ENCODE measurements around the gene CHRDL1. TPM values are rescaled to one million over a fixed set of nuclear protein-coding genes. Genes with fewer than 3 reads are reported as not detected.

Gene CHRDL1
- total RNA-seq, 2 donors from 2014 or later: not detected

- Mint-ChIP-seq H3K27ac (no peak overlapping the region), H3K9me3 (no peaks in the 10 kb centered on the region), H3K4me3 (no peak overlapping the region), H3K27me3 (no peaks in the 10 kb centered on the region), H3K4me1 (no peaks in the 10 kb centered on the region), H3K36me3 (ENCODE audit: low read depth) (no peaks in the 10 kb centered on the region)
- no peak for ATAC-seq (replicated peaks)
These were observed 36.7 kb downstream of the CHRDL1 start for GRCh38 chrX:110758781-110759422.

GRCh38 chrX:110755611-110756010, 40.0 kb downstream of the CHRDL1 start:
- no peak for ATAC-seq (replicated peaks)
- Mint-ChIP-seq H3K27ac (no peak overlapping the region), H3K36me3 (ENCODE audit: low read depth) (no peaks in the 10 kb centered on the region), H3K27me3 (peaks cover 3% of the 10 kb centered on the region), H3K4me3 (no peak overlapping the region), H3K4me1 (no peaks in the 10 kb centered on the region), H3K9me3 (no peaks in the 10 kb centered on the region)

DNA sequence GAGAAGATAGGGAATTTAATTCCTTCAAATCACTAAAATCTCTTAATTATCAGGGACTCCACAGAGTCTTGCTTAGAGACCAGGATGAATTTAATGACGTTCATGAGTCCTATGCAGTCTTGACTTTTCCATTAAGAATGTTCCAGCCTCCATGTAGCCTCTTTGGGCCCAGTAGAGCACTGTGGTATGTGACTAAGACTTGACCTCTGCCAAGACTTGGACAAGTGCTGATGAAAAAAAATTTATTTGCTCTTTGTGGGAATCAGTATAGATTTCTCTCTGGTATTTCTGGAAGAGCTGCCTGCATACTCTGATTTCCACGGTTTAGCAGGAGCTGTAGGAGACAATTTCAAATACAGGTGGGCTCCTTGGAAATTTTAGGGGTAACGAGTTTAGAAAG, 40.6 kb downstream of the CHRDL1 start:
- no peak overlapping the region for H3K4me3 Mint-ChIP-seq
- no peaks in the 10 kb centered on the region for H3K4me1 Mint-ChIP-seq
- no peak for ATAC-seq (replicated peaks)

GRCh38 chrX:110750526-110751189, 45.0 kb downstream of the CHRDL1 start:
- H3K27ac Mint-ChIP-seq: no peak overlapping the region
- H3K4me1 Mint-ChIP-seq: no peaks in the 10 kb centered on the region
- H3K9me3 Mint-ChIP-seq: no peaks in the 10 kb centered on the region
- H3K4me3 Mint-ChIP-seq: no peak overlapping the region
- H3K27me3 Mint-ChIP-seq: peaks cover 7% of the 10 kb centered on the region
- ATAC-seq (replicated peaks): no peak
- H3K36me3 Mint-ChIP-seq (ENCODE audit: low read depth): no peaks in the 10 kb centered on the region

More for the DNA sequence above, 40.6 kb downstream of the CHRDL1 start:
- no peaks in the 10 kb centered on the region for H3K36me3 Mint-ChIP-seq (ENCODE audit: low read depth)
- H3K9me3 Mint-ChIP-seq: no peaks in the 10 kb centered on the region
- peaks cover 3% of the 10 kb centered on the region for H3K27me3 Mint-ChIP-seq
- no peak overlapping the region for H3K27ac Mint-ChIP-seq

GRCh38 chrX:110748256-110748806, 47.3 kb downstream of the CHRDL1 start:
- H3K27ac Mint-ChIP-seq: no peak overlapping the region
- no peaks in the 10 kb centered on the region for H3K36me3 Mint-ChIP-seq (ENCODE audit: low read depth)
- H3K9me3 Mint-ChIP-seq: no peaks in the 10 kb centered on the region
- no peaks in the 10 kb centered on the region for H3K4me1 Mint-ChIP-seq
- H3K27me3 Mint-ChIP-seq: peaks cover 7% of the 10 kb centered on the region
- no peak overlapping the region for H3K4me3 Mint-ChIP-seq
- ATAC-seq (replicated peaks): no peak

GRCh38 chrX:110746014-110746413, 49.6 kb downstream of the CHRDL1 start:
- H3K4me1 Mint-ChIP-seq: no peaks in the 10 kb centered on the region
- H3K9me3 Mint-ChIP-seq: no peaks in the 10 kb centered on the region
- no peak for ATAC-seq (replicated peaks)
- no peak overlapping the region for H3K4me3 Mint-ChIP-seq
- H3K27ac Mint-ChIP-seq: no peak overlapping the region
- no peaks in the 10 kb centered on the region for H3K36me3 Mint-ChIP-seq (ENCODE audit: low read depth)
- H3K27me3 Mint-ChIP-seq: peaks cover 4% of the 10 kb centered on the region

- no peak overlapping the region for H3K4me3 Mint-ChIP-seq
- no peaks in the 10 kb centered on the region for H3K36me3 Mint-ChIP-seq (ENCODE audit: low read depth)
- H3K27me3 Mint-ChIP-seq: peaks cover 4% of the 10 kb centered on the region
- no peaks in the 10 kb centered on the region for H3K4me1 Mint-ChIP-seq
- ATAC-seq (replicated peaks): no peak
- H3K27ac Mint-ChIP-seq: no peak overlapping the region
- no peaks in the 10 kb centered on the region for H3K9me3 Mint-ChIP-seq
These were observed 50.3 kb downstream of the CHRDL1 start for GRCh38 chrX:110745288-110745687.

- H3K27me3 Mint-ChIP-seq: peaks cover 4% of the 10 kb centered on the region
- no peaks in the 10 kb centered on the region for H3K4me1 Mint-ChIP-seq
- no peak for ATAC-seq (replicated peaks)
- H3K4me3 Mint-ChIP-seq: no peak overlapping the region
- H3K27ac Mint-ChIP-seq: no peak overlapping the region
- H3K9me3 Mint-ChIP-seq: no peaks in the 10 kb centered on the region
- no peaks in the 10 kb centered on the region for H3K36me3 Mint-ChIP-seq (ENCODE audit: low read depth)
These were observed 51.8 kb downstream of the CHRDL1 start for GRCh38 chrX:110743679-110744340.

DNA sequence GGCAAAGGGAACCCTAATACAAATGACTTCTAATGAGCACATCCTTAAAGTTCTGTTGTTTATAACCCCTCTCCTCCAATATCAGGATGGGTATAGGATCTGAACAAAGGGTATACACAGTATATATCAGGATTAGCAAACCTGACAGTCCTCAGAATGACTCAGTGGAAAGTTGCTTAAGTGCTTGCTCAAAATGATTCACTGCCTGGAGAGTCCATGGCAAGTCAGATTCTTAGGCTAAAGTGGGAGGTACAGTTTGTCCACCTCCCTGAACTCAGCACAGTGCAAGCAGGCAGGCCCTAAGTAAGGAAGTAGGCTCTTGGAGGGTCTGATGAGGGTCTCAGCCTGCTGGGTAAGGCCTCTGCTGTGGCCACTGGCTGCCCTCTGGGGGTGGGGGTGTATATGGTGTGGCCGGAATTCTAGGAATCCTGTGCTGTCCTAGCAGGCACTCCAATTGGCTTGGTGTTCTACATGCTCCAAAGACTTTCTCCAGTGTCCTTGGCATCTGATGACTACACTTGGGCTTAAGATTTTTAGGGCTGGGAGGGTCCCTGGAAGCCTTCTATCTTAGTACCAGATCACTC, 54.3 kb downstream of the CHRDL1 start:
- H3K27me3 Mint-ChIP-seq: no peaks in the 10 kb centered on the region
- no peak overlapping the region for H3K4me3 Mint-ChIP-seq
- no peak overlapping the region for H3K27ac Mint-ChIP-seq
- H3K36me3 Mint-ChIP-seq (ENCODE audit: low read depth): no peaks in the 10 kb centered on the region
- no peaks in the 10 kb centered on the region for H3K4me1 Mint-ChIP-seq
- no peak for ATAC-seq (replicated peaks)
- no peaks in the 10 kb centered on the region for H3K9me3 Mint-ChIP-seq

DNA sequence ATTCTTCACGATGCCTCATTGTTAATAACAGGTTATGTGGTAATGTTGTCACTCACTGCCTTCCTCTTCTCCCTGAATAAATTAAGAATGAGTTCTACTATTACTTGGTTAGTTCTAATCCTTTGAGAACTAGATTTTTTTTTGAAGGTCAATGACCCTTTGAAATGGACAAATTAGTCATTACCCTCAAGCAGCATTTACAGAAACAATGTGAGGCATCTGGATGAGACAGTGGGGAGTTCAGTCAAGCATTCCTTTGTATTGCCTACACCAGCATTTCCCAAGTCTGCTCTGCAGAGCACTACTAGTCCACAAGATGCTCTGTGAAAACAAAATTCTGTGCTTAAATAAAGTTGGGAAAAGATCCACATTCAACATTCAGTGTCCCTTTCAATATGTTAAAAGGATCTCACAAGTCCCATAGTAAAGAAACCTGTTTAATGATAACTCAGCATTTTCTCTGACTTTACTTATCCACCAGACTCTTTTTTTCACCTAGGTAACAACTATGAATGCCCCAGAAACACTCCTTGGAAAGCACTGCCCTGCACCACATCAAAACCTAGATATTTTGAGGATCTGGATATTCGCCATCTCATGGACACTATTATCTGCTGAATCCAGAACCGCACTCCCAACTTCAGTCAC, 60.6 kb downstream of the CHRDL1 start:
- Mint-ChIP-seq H3K4me1 (no peaks in the 10 kb centered on the region), H3K9me3 (no peaks in the 10 kb centered on the region), H3K36me3 (ENCODE audit: low read depth) (no peaks in the 10 kb centered on the region), H3K27ac (no peak overlapping the region), H3K4me3 (no peak overlapping the region), H3K27me3 (no peaks in the 10 kb centered on the region)
- no peak for ATAC-seq (replicated peaks)

- Mint-ChIP-seq H3K27me3 (no peaks in the 10 kb centered on the region), H3K4me1 (no peaks in the 10 kb centered on the region), H3K4me3 (no peak overlapping the region), H3K9me3 (no peaks in the 10 kb centered on the region), H3K36me3 (ENCODE audit: low read depth) (no peaks in the 10 kb centered on the region), H3K27ac (no peak overlapping the region)
- ATAC-seq (replicated peaks): no peak
These were observed 61.3 kb downstream of the CHRDL1 start for GRCh38 chrX:110734271-110734670.

- H3K27ac Mint-ChIP-seq: no peak overlapping the region
- H3K4me3 Mint-ChIP-seq: no peak overlapping the region
- H3K9me3 Mint-ChIP-seq: no peaks in the 10 kb centered on the region
- no peaks in the 10 kb centered on the region for H3K36me3 Mint-ChIP-seq (ENCODE audit: low read depth)
- no peaks in the 10 kb centered on the region for H3K27me3 Mint-ChIP-seq
- no peak for ATAC-seq (replicated peaks)
- H3K4me1 Mint-ChIP-seq: no peaks in the 10 kb centered on the region
These were observed 62.5 kb downstream of the CHRDL1 start for GRCh38 chrX:110733166-110733565.

DNA sequence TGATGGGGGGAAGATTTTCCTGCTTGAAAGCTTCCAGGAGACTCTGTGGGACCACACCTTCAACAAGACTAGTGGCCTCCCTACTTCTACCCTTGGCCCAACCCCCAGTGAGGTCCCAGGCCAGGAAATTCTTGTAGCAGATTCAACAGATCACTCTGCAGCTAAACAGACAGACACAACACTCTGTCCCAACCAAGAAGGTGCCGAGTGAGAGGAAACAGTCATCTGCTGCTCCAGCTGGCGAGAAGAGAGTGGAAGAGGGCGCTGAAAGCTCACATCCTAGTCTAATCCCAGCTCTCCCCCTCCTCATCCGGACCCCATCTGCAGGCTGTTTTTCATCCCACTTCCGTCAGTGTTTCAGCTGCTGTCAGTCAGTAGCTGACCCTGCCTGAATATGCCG, 63.4 kb downstream of the CHRDL1 start:
- H3K36me3 Mint-ChIP-seq (ENCODE audit: low read depth): no peaks in the 10 kb centered on the region
- no peak overlapping the region for H3K27ac Mint-ChIP-seq
- H3K27me3 Mint-ChIP-seq: no peaks in the 10 kb centered on the region
- H3K9me3 Mint-ChIP-seq: no peaks in the 10 kb centered on the region
- no peak for ATAC-seq (replicated peaks)
- H3K4me1 Mint-ChIP-seq: no peaks in the 10 kb centered on the region
- no peak overlapping the region for H3K4me3 Mint-ChIP-seq

- Mint-ChIP-seq H3K27ac (no peak overlapping the region), H3K9me3 (no peaks in the 10 kb centered on the region), H3K36me3 (ENCODE audit: low read depth) (no peaks in the 10 kb centered on the region), H3K4me1 (no peaks in the 10 kb centered on the region), H3K27me3 (peaks cover 2% of the 10 kb centered on the region), H3K4me3 (no peak overlapping the region)
- ATAC-seq (replicated peaks): no peak
These were observed 71.8 kb downstream of the CHRDL1 start for GRCh38 chrX:110723844-110724243.

All from activated T-helper 17 cell treated with anti-CD3 and anti-CD28 coated beads, Interleukin-2, amount 50 U/mL, for 72 hours (primary cell).